ACHN (cell line): Measurements from ENCODE around the gene PARP3.
"Not testable (repeated sequence)": the region's sequence is repeated elsewhere in the genome, so short reads cannot be mapped to it uniquely, and the experiment has no call there.

Source experiments
- DNase-seq: peaks from one replicate; pipeline ENCODE4 v3.0.0-alpha.2; 2015
- in situ Hi-C: cut with HindIII; loops from 2 replicates; pipeline ENCODE4 v1.10.0; 2017; ENCODE audit warnings: low sequenced_read_pairs, low pct_ligation_motif_present, low pct_unique_long_range_greater_than_20kb

Gene PARP3

DNA sequence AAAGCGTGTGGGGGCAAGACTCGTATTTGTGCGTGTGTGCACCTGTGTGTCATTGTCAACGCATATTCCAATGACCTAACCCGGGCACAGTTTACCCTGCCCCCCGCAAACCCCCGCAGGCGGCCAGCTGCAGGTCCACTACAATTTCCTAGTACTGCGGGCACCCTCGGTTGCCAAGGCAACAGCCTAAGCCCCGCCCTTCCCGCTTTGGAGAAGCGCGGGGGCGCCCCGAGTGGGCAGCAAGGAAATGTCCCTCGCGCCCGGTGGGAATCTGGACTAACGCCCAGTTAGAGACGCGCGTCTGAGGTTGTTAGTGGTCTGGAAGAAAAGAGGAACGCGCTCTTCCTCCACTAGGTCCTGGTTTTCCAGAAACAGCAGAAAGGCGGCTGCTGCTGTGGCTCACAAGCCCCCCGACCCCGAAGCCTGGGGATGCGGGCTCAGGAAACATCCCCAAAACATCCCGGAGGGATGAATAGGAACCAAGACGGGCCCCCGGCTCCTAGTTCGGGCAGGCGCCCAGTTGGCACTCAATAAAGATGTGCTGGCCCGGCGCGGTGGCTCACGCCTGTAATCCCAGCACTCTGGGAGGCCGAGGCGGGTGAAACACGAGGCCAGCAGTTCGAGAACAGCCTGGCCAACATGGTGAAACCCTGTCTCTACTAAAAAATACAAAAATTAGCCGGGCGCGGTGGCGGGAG lies 33.8 kb downstream of the PARP3 start:
- DNase-seq = peak; percentile 54
- in situ Hi-C loops = no loop called here

DNA sequence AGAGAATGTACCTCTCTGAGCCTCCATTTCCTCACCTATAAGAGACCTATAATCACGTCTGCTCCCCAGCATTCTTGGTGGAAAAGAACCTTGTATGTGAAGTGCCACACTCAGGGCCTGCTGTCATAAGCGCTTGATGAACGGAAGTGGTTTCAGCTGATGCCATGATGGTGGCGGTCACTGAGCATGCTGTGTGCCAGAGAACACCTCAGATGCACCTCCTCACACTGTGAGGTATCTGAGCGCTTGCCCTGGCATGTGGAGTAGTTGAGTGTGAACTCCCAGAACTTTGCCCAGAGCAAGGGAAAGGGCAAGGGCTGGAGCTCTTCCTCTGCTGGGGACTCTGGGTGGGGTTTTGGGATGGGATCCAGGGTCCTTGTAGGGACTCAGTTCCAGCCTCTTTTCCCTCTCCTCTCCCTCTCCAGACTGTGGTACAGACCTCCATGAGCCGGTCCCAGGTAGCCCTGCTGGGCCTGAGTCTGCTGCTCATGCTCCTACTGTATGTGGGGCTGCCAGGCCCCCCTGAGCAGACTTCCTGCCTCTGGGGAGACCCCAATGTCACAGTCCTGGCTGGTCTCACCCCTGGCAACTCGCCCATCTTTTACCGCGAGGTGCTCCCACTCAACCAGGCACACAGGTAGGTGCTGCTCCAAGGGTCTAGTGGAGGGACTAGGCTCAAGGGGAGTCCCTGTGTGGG lies 35.4 kb downstream of the PARP3 start:
- DNase-seq = no peak
- in situ Hi-C loops = no loop called here

DNA sequence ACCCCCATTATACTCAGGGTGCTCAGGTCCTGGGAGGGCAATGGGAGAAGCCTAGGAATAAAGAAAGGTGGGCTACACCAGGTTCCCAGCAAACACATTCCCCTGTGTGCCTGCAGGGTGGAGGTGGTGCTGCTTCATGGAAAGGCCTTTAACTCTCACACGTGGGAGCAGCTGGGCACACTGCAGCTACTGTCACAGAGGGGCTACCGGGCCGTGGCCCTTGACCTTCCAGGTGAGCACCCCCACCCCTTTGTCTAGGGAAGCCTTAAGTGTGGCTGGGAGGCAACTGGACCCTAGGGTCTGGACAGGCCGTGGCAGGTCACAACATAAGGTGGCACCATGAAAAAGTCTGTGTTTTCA lies 36.0 kb downstream of the PARP3 start:
- no peak for DNase-seq
- in situ Hi-C loops = no loop called here

DNA sequence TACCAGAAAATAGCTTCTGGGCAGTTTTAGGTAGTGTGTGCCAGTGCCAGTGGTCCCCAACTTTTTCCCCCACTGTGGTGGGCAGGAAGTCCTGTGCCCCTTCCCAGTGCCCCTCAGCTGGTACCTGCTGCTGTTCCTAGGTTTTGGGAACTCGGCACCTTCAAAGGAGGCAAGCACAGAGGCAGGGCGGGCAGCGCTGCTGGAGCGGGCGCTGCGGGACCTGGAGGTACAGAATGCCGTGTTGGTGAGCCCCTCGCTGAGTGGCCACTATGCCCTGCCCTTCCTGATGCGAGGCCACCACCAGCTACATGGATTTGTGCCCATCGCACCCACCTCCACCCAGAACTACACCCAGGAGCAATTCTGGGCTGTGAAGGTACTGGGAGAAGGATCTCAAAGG lies 38.1 kb downstream of the PARP3 start:
- in situ Hi-C loops = no loop called here
- no peak for DNase-seq

DNA sequence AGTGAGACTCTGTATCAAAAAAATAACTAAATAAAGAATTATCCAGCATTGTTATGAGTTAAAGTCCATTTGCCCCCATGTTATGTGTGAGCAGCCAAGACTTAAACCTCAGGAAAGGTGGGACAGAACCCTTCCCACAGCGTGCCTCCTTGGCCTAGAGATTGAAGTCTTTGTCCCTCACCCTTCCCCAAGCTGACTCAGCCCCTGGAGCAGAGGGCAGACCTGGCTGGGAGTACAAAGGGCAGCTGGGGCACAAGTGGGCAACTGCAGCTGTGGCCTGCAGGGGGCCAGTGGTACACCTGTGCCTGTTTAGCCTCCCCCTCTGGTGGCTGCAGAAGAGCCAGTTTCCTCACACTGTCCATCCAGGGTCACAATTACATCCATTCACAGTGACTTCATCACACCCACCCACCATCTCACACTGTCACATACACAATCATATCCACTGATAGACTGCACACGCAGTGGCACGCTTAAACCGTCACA lies 40.2 kb downstream of the PARP3 start:
- in situ Hi-C loops = no loop called here
- DNase-seq = peak; percentile 78

DNA sequence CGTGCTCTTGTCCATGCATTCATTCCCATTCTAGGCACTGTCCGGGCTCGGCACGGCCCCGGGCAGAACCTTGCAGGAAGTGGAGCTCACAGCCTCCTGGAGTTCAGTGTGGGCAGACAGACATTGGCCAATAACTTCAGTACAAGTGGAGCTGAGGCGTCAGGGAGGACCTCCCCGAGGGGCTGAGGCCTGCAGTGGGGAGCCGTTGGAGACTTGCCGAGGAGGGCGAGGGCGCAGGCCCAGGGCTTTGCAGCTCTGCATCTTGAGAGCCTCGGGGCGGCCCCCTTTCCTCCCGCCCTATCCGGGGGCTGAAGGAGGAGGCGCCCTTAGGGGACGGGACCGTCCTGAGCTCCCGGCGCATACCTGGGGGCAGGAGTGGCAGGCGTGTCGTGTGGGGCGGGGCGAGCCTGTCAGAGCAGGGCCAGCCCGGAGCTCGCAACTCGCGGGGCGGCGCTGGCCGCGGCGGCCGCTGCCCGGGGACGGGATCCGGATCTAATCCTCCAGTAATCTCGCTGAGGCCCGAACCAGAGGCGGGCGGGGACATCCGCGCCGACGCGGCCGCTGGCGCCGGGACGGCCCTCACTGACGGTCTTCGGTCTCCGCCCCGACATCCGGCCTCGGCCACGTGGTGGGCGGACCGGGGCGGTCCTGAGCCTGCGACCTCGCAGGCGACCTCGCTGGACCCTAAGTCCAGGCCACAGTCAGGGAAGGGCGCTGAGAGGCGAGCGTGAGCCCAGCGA lies 40.8 kb downstream of the PARP3 start, which contains the start of gene ACY1:
ACY1 (plus strand) TSS at position 698 of the 740 bp plus-strand sequence. CDS start 530 bp downstream, outside the sequence.
- DNase-seq = peak; percentile 89
- in situ Hi-C loops = no loop called here

DNA sequence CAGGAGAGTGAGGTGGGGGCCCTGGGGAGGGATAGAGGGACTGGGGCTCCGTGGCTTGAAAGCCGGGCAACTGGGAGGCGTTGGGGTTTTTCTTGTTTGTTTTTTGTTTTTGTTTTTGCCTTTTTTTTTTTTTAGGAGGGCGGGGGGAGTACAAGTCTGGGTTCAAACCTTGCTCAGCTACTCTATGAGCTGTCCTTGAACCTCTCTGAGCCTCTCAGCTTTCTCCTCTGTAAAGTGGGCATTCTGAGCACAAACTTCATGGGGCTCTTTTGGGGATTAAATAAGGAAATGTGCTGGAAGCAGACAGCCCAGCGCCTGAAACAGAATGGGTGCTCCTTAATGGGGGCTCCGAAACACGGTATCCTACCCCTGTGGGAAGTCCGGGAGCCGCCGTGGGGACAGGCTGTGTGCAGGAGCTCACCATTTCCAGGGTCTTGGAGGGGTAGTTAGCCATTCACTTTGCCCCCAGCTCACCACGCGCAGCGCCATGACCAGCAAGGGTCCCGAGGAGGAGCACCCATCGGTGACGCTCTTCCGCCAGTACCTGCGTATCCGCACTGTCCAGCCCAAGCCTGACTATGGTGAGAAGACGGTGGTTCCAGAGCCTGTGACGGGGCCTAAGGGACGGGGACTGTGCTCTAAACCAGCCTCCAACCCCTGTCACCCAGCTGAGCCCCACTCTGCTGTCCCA lies 41.6 kb downstream of the PARP3 start:
- no peak for DNase-seq
- in situ Hi-C loops = no loop called here

DNA sequence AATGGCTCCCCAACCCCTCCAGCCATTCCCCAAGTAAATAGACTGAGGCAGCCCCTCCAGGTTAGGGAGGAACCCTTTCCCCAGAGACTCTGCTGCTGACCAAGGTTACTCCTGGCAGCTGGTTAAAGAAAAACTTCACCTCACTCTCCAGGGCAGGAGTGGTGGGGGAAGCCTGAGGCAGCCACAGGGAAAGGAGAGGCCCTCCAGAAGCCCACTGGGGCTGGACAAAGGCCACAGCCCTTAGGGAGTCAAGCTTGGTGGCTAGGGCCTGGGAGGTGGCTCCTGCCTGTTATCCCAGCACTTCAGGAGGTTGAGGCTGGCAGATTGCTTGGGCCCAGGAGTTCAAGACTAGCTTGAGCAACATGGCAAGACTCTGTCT lies 42.1 kb downstream of the PARP3 start:
- in situ Hi-C loops = no loop called here
- DNase-seq = no peak

DNA sequence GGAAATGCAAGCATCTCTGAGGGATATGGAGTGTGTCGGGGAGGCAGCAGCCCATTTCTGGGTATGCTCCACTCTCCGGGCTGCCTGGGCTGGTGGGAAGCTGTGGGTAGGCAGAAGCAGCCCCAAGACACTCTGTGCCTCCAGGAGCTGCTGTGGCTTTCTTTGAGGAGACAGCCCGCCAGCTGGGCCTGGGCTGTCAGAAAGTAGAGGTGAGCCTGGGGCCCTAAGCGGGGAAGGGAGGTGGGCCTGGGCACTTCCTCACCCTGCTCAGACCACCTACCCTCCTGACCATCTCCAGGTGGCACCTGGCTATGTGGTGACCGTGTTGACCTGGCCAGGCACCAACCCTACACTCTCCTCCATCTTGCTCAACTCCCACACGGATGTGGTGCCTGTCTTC lies 42.9 kb downstream of the PARP3 start:
- no peak for DNase-seq

DNA sequence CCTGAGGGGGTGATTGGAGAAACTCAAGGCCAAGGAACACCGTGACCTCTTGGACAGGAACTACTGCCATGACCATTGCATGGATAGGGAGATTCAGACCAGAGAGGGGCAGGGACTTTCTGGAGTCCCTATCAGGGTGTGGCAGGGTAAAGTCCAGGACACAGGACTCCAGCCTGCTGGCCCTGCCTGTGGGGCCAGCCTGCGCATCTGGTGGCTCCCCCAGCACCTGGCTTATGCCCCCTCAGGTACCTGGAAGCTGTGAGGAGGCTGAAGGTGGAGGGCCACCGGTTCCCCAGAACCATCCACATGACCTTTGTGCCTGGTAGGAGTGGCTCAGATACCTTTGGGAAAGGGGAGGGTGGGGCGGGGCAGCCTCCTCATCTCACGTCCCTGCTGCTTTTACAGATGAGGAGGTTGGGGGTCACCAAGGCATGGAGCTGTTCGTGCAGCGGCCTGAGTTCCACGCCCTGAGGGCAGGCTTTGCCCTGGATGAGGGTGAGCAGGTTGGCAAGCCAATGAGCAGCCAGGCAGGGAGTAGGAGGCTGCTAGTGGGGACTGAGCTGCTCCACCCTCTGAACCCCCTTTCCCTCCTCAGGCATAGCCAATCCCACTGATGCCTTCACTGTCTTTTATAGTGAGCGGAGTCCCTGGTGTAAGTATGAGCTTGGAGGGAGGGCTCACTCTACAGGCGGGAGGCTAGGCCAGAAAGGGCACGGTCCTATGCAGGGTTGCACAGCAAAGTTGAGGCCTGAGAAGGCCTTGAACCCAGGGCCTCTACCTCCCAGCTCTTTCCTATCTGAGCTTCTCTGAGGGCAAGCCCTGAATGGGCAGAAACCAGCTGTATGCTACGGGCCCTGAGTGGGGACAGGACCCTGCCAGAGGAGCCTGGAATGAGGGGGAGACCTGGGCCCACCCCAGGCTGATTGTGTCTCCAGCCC lies 44.1 kb downstream of the PARP3 start:
- in situ Hi-C loops = no loop called here
- DNase-seq = no peak

More for the DNA sequence above, 42.9 kb downstream of the PARP3 start:
- in situ Hi-C loops = no loop called here

DNA sequence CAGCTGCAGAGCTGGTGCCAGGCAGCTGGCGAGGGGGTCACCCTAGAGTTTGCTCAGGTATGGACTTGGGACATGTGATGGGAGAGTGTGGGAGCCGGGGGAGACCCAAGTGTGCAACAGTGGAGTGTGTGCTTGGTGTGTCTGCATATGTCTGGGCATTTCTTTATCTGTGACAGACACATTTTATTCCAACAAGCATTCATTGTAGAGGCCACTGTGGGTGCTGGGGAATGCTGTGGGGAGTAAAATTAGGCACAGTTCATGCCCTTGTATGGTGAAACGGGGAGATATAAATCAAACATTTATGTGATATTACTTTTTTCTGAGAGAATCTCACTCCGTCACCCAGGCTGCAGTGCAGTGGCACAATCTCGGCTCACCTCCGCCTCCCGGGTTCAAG lies 45.4 kb downstream of the PARP3 start:
- in situ Hi-C loops = no loop called here

DNA sequence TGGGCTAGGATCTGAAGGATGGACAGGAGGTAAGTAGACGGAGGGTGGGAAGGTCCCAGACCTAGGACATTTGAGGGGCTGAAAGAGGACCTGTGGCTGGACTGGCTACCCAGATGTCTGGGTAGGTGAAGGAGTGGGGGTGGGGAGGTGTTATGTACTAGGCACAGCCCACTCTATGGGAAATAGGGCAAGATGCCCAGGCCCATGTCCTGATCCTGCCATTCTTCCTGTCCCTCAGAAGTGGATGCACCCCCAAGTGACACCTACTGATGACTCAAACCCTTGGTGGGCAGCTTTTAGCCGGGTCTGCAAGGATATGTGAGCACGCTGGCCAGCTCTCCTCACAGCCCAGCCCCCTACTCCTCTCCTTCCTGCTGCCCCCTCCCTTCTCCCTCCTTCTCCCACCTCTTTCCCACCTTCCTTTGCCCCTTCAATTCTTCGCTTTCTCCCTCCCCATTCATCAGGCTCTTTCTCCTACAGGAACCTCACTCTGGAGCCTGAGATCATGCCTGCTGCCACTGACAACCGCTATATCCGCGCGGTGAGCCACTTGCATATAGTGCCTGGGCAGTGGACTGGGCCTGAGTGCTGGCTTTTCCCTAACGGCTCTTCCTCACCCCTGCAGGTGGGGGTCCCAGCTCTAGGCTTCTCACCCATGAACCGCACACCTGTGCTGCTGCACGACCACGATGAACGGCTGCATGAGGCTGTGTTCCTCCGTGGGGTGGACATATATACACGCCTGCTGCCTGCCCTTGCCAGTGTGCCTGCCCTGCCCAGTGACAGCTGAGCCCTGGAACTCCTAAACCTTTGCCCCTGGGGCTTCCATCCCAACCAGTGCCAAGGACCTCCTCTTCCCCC lies 46.4 kb downstream of the PARP3 start:
- in situ Hi-C loops = no loop called here
- no peak for DNase-seq

More for the DNA sequence above, 45.4 kb downstream of the PARP3 start:
- no peak for DNase-seq

DNA sequence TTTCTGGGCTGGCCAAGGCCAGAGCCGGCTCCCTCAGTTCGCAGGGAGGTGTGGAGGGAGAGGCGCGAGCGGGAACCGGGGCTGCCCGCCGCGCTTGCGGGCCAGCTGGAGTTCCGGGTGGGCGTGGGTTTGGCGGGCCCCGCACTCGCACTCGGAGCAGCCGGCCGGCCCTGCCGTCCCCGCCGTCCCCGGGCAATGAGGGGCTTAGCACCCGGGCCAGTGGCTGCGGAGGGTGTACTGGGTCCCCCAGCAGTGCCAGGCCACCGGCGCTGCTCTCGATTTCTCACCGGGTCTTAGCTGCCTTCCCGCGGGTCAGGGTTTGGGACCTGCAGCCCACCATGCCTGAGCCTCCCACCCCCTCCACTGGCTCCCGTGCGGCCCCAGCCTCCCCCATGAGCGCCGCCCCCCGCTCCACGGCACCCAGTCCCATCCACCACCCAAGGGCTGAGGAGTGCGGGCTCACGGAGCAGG lies 48.4 kb downstream of the PARP3 start:
- DNase-seq, in situ Hi-C loops: not testable (repeated sequence)

DNA sequence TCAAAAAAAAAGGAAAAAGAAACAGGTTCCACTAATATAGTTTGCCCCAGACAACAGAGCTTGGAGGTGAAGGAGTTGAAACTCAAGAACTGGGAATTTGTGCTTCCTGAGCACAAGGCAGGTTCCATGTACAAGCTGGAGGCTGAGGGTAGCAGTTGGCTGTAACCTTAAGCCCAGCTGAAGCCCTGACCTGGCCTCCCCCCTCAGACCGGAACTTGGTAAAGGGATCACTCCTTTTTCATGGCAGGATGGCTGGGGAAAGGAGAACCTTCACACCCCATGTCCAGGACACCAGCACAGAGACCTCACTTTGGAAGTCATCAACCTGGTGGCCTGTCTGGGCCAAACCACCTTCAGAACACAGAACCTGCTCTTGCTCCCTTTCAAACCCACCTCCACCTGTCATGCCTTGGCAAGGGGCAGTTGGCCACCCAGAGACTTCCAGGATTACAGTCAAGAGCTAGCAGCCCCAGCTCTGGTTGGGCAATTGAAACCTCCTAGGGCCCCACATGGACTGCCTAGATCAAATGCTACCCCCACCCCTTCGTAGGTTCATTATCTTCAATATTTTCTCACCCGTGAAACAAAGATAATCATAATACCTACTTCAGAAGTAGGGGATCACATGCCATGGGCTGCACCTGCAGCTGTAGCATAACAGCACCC lies 50.0 kb downstream of the PARP3 start:
- in situ Hi-C loops = no loop called here
- no peak for DNase-seq

DNA sequence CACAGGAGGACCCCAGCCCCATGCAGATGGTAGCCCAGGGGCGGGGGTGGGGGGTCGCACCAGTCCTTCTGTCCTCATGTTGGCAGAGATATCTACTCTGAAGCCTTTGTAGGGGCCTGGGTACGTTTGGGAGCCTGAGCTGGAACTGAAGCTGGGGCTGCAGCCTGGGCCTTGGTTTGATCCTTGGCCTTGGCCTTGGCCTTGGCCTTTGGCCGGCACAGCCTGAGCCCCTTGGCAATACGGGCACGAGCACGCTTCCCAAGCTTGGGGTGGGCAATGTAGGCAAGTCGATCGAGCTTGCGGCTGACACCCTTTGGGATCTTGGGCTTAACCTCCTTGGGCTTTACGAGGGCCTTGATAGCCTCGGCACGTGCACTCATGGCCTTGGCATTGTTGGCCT lies 51.5 kb downstream of the PARP3 start:
- in situ Hi-C loops, DNase-seq: not testable (repeated sequence)

DNA sequence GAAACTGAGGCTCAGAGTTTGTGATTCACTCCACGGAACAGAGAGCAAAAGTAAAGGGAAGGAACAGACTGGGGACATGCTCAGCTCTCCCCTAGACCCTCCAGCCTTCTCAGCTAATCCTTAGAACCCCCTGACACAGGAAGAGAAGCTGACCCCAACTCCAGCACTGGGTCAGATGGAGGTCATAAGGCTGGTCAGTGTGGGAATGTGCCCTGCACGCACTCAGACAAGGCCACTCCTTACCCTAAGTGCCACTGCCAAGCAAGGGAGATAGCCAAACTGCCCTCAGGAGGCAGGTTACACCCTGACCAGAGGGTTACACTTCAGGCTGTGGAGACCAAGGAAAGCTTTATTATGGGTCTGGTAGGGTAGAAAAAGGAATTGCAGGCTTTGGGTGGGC lies 52.4 kb downstream of the PARP3 start:
- in situ Hi-C loops = no loop called here
- no peak for DNase-seq
